GM18951 (cell line): Measurements from ENCODE around the gene MOV10L1.

Experiments used
- POLR2A ChIP-seq: IDR thresholded peaks from 4 replicates; pipeline ENCODE4 v1.6.1; 2011; ENCODE audit warnings: mild to moderate bottlenecking; ENCODE audit not compliant: insufficient read length, insufficient read depth; ENCODE audit errors: extremely low read depth
- in situ Hi-C: fragments of 300-500 bp; cut with MboI; formaldehyde crosslinking; loops from one replicate; pipeline ENCODE4 v1.12.0; 2022; ENCODE audit warnings: low sequenced_read_pairs, mixed read lengths, inconsistent platforms; ENCODE audit not compliant: unreplicated experiment

The MOV10L1 gene

DNA sequence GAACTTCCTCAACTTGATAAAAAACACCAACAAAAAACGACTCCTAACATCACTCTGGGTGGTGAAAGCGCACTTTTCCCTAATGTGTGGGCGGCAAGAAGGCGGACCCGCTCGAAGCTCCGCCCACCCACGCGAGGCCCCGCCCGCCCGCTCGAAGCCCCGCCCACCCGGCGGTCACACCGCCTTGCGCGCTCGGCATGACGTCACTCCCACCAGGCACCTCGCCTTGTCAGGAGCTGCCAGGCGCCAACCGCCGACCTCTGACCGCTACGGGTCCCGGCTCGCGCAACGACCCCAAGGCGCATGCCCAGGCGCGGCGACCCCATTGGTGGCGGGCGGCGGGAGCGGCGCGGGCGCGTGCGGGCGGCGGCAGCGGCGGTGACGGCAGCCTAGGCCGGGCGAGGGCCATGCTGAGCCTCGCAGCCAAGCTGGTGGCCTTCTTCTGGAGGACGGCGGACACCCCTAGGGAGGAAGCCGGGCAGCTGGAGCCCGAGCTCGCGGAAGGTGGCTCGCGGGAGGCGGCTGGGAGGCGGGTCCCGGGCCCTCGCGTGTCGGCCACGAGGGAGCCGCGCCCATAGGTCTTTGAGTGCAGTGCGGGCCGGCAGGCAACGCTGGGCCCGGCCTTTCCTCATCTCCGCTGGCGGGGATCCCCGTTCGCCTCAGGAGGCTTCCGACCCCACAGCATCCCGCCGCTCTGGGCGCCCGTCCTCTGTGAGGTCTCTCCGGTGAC, at the start of gene MOV10L1:
TSS of gene MOV10L1 (plus strand) at position 325 of the 730 bp plus-strand sequence. CDS start at position 408, 83 bp downstream.
- in situ Hi-C loops = no loop called here
- no peak for TF ChIP-seq POLR2A

- in situ Hi-C loops = loop anchor here (25.0 kb wide), 1 partner anchor 278 kb away; no protein-coding TSS in a partner anchor
- TF ChIP-seq POLR2A = no peak
Measured at GRCh38 chr22:50040717-50041116, 49.1 kb upstream of the MOV10L1 start.

DNA sequence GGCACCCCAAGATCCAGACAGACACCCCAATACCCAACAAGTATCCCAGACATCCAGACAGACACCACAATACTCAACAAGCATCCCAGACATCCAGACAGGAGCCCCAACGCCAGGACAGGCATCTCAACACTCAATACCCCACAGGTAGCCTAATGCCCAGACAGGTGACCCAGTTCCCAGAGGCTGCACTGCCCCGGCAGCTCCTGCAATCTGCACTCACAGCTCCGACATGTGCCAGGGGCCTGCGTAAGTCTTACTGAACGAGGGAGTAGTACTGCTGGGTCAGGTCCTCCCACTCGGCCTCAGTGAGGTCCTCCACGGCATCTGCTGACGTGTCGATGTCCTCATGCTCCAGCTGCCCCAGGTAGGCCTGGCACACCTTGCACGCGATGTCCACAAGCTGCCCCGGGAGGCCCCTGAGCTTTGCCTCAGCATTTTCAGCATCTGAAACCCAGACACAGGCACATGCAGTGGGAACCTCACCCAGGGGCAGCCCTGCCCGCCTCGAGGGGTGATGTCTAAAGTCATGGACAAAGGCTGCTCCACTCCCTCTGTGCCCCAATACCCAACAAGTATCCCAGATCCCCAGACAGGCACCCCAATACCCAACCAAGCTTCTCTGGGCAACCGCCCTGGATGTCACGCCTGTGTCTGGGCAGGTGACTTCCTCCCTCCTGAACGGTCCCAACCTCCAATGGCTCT, 48.3 kb upstream of the MOV10L1 start:
- in situ Hi-C loops = loop anchor here (25.0 kb wide), 1 partner anchor 279 kb away; no protein-coding TSS in a partner anchor
- TF ChIP-seq POLR2A = no peak

- TF ChIP-seq POLR2A = no peak
Measured at GRCh38 chr22:50044485-50045118, 45.2 kb upstream of the MOV10L1 start.

DNA sequence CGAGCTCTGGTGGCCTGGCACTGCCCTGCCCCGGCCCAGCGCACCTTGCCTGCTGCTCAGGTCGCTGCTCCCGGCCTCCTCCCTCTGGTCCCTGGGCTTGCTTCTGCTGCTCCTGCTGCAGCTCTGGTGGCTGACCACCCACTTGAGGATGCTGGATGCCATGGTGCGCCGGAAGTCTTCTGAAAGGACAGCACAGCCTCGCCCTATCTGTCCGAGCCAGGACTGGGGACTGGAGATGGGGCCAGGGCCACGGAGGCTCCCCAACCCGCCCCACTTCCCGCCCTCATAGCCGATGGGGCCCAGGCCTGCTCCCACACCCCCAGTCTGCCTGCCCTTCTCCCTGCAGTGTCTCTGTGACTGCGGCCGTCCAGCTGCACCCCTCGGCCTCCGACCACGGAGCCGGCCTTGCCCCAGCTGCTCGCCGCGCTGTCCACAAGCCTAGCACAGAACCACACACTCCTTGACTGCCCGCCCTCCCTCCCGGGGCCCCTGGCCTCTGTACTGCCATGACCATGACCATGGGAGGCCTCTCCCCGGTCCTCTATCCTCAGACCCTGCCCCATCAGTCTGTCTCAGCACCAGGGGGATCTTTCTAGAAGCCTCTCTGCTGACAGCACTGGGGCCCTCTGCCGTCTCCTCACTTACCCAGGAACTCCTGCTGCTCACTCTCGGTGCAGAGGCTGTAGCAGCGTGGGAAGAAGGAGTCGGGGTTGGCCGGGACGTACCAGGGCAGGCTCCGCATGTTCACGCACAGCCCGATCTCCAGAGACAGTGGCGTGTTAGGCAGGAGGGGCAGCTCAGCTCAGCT, 44.4 kb upstream of the MOV10L1 start:
- in situ Hi-C loops = loop anchor here (25.0 kb wide), 1 partner anchor 283 kb away; no protein-coding TSS in a partner anchor
- TF ChIP-seq POLR2A = no peak

More at GRCh38 chr22:50044485-50045118, 45.2 kb upstream of the MOV10L1 start:
- in situ Hi-C loops = loop anchor here (25.0 kb wide), 1 partner anchor 282 kb away; no protein-coding TSS in a partner anchor

GRCh38 chr22:50046019-50046415, 43.8 kb upstream of the MOV10L1 start:
- no peak for TF ChIP-seq POLR2A
- in situ Hi-C loops = loop anchor here (25.0 kb wide), 1 partner anchor 284 kb away; no protein-coding TSS in a partner anchor

GRCh38 chr22:50046481-50047245, 43.1 kb upstream of the MOV10L1 start:
- no peak for TF ChIP-seq POLR2A
- in situ Hi-C loops = loop anchor here (25.0 kb wide), 1 partner anchor 284 kb away; no protein-coding TSS in a partner anchor

- no peak for TF ChIP-seq POLR2A
- in situ Hi-C loops = loop anchor here (25.0 kb wide), 1 partner anchor 285 kb away; no protein-coding TSS in a partner anchor
Measured at GRCh38 chr22:50047346-50047745, 42.5 kb upstream of the MOV10L1 start.

DNA sequence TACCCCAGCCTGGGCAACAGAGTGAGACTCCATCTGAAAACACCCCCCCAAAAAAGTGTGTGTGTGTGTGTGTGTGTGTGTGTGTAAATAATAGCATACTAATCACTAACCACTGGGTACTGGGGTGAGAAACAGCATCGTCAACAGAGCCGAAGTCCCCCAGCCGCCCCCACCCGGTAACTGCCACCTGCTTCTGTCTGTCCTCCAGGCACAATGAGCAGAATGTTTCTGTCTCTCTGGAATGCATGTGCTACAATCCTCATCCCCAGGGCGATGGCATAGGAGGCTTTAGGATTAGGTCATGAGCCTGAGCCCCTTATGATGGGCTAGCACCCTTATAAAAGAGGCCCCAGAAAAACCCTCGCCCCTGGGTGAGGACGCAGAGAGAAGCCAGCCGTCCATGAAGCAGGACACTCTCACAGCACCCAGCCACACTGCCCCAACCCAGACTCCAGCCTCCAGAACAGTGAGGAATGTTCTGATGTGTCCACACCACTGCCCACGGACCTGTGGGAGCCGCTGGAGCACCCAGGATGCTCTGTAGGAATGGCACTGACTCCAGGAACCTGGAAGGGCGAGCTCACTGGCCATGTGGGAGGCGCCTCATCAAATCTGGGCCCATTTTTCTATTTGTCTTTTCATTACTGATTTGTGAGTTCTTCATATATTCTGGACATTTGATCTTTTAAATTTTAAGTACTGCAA, 41.6 kb upstream of the MOV10L1 start:
- TF ChIP-seq POLR2A = no peak
- in situ Hi-C loops = loop anchor here (25.0 kb wide), 1 partner anchor 286 kb away; no protein-coding TSS in a partner anchor

GRCh38 chr22:50048836-50049235, 41.0 kb upstream of the MOV10L1 start:
- in situ Hi-C loops = loop anchor here (25.0 kb wide), 1 partner anchor 287 kb away; no protein-coding TSS in a partner anchor

DNA sequence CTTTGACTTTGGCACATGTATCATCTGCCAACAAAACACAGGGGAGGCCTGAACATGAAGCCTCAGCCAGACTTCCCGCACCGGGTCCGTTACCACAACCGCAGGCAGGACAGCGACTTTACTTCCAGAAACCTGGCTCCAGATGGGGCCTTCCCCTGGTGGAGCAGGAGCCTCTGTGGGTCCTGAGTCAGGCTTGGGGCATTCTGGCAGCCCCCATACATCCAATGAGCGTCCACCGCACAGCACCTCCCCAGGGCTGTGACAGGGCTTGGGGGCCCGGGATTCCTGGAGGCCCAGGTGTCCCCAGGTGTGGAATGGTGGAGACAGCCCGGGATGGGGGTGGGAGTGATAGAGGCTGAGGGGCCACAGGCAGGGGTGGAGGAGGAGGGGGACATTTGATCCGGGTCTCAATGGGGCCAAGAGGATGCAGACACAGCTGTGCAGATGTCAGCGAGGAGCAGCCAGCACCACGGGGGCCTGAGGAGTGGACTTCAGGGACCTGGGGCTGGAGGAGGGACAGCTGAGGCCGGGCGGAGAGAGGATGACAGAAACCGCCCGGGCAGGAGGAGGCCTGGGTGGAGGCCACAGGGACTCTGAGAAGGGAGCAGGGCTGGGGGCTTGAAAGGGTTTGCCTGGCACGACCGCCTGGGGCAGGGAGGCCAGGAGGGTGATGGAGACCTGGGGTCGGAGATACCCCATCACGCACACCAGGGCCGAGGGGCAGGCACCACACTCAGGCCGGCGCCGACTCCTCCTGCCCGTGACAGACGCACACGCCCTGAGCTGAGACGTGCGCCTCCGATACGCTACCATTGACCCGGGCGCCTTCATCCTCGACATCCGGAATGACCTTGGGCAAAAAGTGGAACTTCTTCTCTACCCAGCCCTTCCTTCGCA, 40.3 kb upstream of the MOV10L1 start:
- no peak for TF ChIP-seq POLR2A
- in situ Hi-C loops = loop anchor here (25.0 kb wide), 1 partner anchor 287 kb away; no protein-coding TSS in a partner anchor

More at GRCh38 chr22:50048836-50049235, 41.0 kb upstream of the MOV10L1 start:
- no peak for TF ChIP-seq POLR2A
